Peyer's patch (tissue), 4 donors: ENCODE measurements around the gene NSMCE4A. TPM values are rescaled to one million over a fixed set of nuclear protein-coding genes. Genes with fewer than 3 reads are reported as not detected.
A peak's percentile ranks its signal among the peaks of the same experiment; 100 is the strongest.

ENCODE experiments used
- DNase-seq, 3 donors: peaks; one replicate each; pipeline ENCODE4 v3.0.0-alpha.2; 2017 to 2019
- H3K27ac ChIP-seq, 4 donors: fragments of 200-600 bp; sonication (generic); one replicate each; pipeline ENCODE4 v1.5.1; 2016 to 2019
- H3K27me3 ChIP-seq, 2 donors: fragments of 200-600 bp; sonication (generic); one replicate each; pipeline ENCODE4 v1.5.1; 2019
- H3K36me3 ChIP-seq, 3 donors: fragments of 200-600 bp; sonication (generic); one replicate each; pipeline ENCODE4 v1.5.1; 2016 to 2019
- H3K4me1 ChIP-seq, 4 donors: fragments of 200-600 bp; sonication (generic); one replicate each; pipeline ENCODE4 v1.5.1; 2016 to 2019
- H3K4me3 ChIP-seq, 4 donors: fragments of 200-600 bp; sonication (generic); 1 replicate in 3 of 4; 2 replicates in 1 of 4; pipeline ENCODE4 v1.5.1; 2016 to 2019; ENCODE audit warnings: mild to moderate bottlenecking in 1 of 4
- H3K9me3 ChIP-seq, 4 donors: fragments of 200-600 bp; sonication (generic); one replicate each; pipeline ENCODE4 v1.5.1; 2016 to 2019; ENCODE audit warnings: mild to moderate bottlenecking in 1 of 4
- POLR2A ChIP-seq, 2 donors: fragments of 450-650 bp; IDR thresholded peaks; one replicate each; pipeline ENCODE4 v1.5.1; 2017; ENCODE audit warnings: antibody characterized with exemption in 2 of 2, mild to moderate bottlenecking in 2 of 2, moderate library complexity in 2 of 2
- total RNA-seq, 4 donors: library from RNA; depleted of rRNA; stranded (reverse); fragments of >200 nt; gene quantifications; one replicate each; pipeline ENCODE4 v1.1.0, GENCODE V29; 2016
- TF ChIP-seq, protein P1 (sequence below), 6 experiments: fragments of 450-650 bp in 4 of 6; fragments of 200-600 bp in 2 of 6; sonication (generic) in 1 of 6; IDR thresholded peaks; one replicate each; pipeline ENCODE4 v1.5.1; 2017 to 2019; ENCODE audit warnings: antibody characterized with exemption in 6 of 6, mild to moderate bottlenecking in 3 of 6, moderate library complexity in 1 of 6

NSMCE4A gene
- total RNA-seq, 4 donors from 2014 or later: 59.9 to 175 (median 114) TPM

DNA sequence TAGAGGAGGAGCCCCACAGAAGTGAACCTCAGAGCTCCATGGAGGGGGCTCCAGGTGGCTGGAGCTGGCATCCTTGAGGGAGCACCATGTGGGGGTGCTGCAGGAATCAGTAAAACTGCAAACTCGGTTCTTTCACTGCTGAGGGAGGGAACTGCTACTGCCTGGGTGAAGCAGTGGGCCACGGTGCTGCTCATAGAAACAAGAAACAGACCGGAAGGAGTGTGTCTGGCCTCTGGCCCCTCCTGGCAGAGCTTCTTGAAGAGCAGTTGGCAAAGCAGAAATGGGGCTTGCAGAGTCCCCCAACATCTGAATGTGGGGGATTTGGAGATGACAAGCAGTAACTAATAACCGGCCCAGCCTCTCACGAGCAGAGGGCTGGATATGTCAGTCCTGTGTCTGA, 37.7 kb upstream of the NSMCE4A start:
- Histone ChIP-seq H3K27ac (no peak overlapping the region), H3K9me3 (no peaks in the 10 kb centered on the region), H3K4me1 (no peaks in the 10 kb centered on the region), H3K27me3 (no peaks in the 10 kb centered on the region), H3K36me3 (no peaks in the 10 kb centered on the region), H3K4me3 (no peak overlapping the region)
- no peak for DNase-seq
- TF ChIP-seq POLR2A (IDR thresholded peaks at IDR 0.05): no peak
- TF ChIP-seq, protein P1, sequence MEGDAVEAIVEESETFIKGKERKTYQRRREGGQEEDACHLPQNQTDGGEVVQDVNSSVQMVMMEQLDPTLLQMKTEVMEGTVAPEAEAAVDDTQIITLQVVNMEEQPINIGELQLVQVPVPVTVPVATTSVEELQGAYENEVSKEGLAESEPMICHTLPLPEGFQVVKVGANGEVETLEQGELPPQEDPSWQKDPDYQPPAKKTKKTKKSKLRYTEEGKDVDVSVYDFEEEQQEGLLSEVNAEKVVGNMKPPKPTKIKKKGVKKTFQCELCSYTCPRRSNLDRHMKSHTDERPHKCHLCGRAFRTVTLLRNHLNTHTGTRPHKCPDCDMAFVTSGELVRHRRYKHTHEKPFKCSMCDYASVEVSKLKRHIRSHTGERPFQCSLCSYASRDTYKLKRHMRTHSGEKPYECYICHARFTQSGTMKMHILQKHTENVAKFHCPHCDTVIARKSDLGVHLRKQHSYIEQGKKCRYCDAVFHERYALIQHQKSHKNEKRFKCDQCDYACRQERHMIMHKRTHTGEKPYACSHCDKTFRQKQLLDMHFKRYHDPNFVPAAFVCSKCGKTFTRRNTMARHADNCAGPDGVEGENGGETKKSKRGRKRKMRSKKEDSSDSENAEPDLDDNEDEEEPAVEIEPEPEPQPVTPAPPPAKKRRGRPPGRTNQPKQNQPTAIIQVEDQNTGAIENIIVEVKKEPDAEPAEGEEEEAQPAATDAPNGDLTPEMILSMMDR (IDR thresholded peaks at IDR 0.05): no peak

DNA sequence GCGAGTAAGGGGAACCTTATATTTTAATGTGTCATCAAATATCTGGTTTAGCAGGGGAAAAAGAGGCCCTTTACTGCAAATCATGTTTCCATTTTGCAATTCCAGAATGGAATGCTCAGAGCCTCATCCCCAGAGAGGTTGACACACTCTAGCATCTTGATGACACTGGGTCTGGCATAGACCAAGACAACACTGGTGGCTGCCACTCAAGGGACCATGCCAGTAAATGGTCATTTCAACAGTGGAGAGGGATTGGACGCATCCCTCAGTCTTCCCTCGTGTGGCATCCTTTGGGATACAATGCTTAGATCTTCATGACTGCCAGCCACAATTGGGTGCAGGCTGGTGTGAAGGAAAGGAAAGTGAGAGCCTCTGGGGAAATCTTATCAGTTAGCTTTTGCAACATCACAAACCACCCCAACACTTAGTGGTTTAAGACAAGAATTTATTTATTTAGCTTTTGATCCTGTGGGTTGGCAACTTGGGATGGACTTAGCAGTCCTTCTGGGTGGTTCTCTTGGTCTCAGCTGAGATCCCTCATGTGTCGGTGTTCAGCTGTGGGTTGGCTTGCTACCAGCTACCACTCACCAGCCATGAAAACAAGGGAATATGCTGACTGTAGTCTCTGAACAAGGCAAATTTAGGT, 35.5 kb upstream of the NSMCE4A start:
- H3K4me1 ChIP-seq: no peaks in the 10 kb centered on the region
- peak in 1 of 3 donors; percentile 5 for DNase-seq
- no peak for TF ChIP-seq POLR2A (IDR thresholded peaks at IDR 0.05)
- TF ChIP-seq, protein P1 (IDR thresholded peaks at IDR 0.05): no peak
- H3K27ac ChIP-seq: no peak overlapping the region
- no peaks in the 10 kb centered on the region for H3K27me3 ChIP-seq
- no peaks in the 10 kb centered on the region for H3K36me3 ChIP-seq
- no peak overlapping the region for H3K4me3 ChIP-seq
- H3K9me3 ChIP-seq: no peaks in the 10 kb centered on the region

DNA sequence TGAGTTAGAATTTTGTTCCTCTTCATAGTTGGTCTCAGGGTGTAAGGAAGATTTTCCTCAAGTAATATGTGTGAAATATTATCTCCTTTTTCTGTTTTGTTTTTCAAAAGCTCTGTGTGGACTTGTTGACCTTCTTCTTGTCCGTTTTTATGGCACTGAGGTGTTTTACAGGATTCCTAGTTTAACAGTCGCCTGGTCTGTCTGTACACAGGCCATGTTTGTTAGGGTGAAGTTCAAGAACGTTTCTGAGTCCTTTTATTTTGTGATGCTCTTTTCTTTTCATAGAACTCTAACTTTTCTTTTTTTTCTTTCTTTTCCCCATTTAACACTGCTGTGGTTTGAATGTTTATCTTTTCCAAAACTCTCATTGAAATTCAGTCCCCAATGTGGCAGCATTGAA, 32.4 kb upstream of the NSMCE4A start:
- no peak for TF ChIP-seq POLR2A (IDR thresholded peaks at IDR 0.05)
- TF ChIP-seq, protein P1 (IDR thresholded peaks at IDR 0.05): no peak
- Histone ChIP-seq H3K4me1 (no peaks in the 10 kb centered on the region), H3K27me3 (no peaks in the 10 kb centered on the region), H3K9me3 (no peaks in the 10 kb centered on the region), H3K36me3 (no peaks in the 10 kb centered on the region), H3K4me3 (no peak overlapping the region), H3K27ac (no peak overlapping the region)
- DNase-seq: no peak

DNA sequence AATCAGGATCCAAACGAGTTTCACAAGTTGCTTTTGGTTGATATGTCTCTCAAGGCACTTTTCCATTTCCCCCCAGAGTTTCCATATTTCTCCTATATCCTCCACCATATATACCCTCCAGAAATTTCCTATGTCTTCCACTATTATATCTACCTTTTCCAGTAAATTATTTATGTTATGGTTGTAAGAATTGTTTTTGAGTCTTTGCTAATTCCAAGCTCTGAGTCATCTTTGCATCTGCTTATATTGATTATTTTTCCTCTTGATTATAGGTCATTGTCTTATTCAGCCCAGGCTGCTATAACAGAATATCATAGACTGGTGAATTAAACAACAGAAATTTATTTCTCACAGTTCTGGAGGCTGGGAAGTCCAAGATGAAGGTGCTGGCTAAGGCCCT, 26.7 kb upstream of the NSMCE4A start:
- Histone ChIP-seq H3K36me3 (no peaks in the 10 kb centered on the region), H3K27me3 (no peaks in the 10 kb centered on the region), H3K4me1 (no peaks in the 10 kb centered on the region), H3K4me3 (no peak overlapping the region), H3K27ac (no peak overlapping the region), H3K9me3 (no peaks in the 10 kb centered on the region)
- no peak for TF ChIP-seq POLR2A (IDR thresholded peaks at IDR 0.05)
- TF ChIP-seq, protein P1 (IDR thresholded peaks at IDR 0.05): no peak
- DNase-seq: no peak

DNA sequence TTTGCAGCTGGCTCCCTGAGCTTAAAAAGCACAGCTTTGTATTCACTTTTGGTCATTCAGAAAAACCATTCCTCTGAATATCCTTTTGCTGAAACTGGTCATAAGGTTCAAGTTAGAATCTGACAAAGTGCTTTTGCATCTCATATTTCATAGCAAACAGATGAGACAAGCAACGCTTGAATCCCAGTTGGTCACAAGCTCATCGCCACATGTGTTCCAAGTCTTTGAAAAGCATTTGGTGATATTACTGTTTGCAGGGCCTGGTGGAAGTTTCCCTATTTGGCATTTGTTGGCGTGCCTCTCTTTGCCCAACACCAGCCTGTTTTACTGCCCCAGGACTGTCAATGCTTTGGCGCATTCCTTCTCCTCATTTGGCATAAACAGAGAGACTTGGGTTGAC, 24.3 kb upstream of the NSMCE4A start:
- no peaks in the 10 kb centered on the region for H3K27me3 ChIP-seq
- H3K4me1 ChIP-seq: no peaks in the 10 kb centered on the region
- no peaks in the 10 kb centered on the region for H3K9me3 ChIP-seq
- no peak for TF ChIP-seq POLR2A (IDR thresholded peaks at IDR 0.05)
- TF ChIP-seq, protein P1 (IDR thresholded peaks at IDR 0.05): no peak
- H3K36me3 ChIP-seq: no peaks in the 10 kb centered on the region
- H3K27ac ChIP-seq: no peak overlapping the region
- H3K4me3 ChIP-seq: no peak overlapping the region
- no peak for DNase-seq

DNA sequence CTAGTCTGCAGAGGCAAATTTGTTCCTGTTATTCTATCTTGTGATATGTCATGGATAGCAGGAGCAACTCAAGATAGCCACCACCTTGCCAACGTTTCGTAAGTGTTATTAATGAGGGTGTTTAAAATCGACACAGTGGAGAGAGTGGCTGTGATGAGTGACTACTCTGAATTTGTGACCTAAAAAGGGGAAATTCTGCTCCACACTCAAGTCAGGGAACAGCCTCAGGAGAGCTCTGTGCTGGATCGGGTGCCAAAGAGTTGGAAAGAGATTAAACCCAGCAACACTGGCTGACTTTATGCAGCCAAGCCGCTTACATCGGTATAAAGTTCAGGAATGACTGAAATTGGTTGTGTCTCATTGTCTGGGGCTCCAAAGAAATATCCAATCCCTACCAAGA, 23.4 kb upstream of the NSMCE4A start:
- Histone ChIP-seq H3K27me3 (no peaks in the 10 kb centered on the region), H3K9me3 (no peaks in the 10 kb centered on the region), H3K4me1 (peaks cover 0 to 8% (median 0%) of the 10 kb centered on the region in 4 donors), H3K4me3 (no peak overlapping the region), H3K27ac (peak overlapping the region in 1 of 4 donors; percentile 45), H3K36me3 (no peaks in the 10 kb centered on the region)
- no peak for DNase-seq
- TF ChIP-seq POLR2A (IDR thresholded peaks at IDR 0.05): no peak
- TF ChIP-seq, protein P1 (IDR thresholded peaks at IDR 0.05): no peak
